HG02763 (cell line): Measurements from ENCODE around the gene NHERF2.

ENCODE experiments used
- ATAC-seq: cut with Tn5 transposase; IDR thresholded peaks from one replicate; pipeline ENCODE4 v1.9.1; 2021; ENCODE audit warnings: mild to moderate bottlenecking, moderate library complexity; ENCODE audit not compliant: unreplicated experiment

Gene NHERF2

GRCh38 chr16:2078691-2079090 is 52.0 kb downstream of the NHERF2 start:
- no peak for ATAC-seq

- no peak for ATAC-seq
Measured at GRCh38 chr16:2079311-2079800, 52.7 kb downstream of the NHERF2 start.

- no peak for ATAC-seq
Measured at GRCh38 chr16:2079991-2080390, 53.3 kb downstream of the NHERF2 start.

- ATAC-seq, result no peak
Measured at GRCh38 chr16:2081201-2082084, 54.7 kb downstream of the NHERF2 start.

GRCh38 chr16:2082171-2082982 is 55.7 kb downstream of the NHERF2 start:
- ATAC-seq, result no peak

- no peak for ATAC-seq
Measured at GRCh38 chr16:2082983-2083364, 56.3 kb downstream of the NHERF2 start.

GRCh38 chr16:2083409-2083808 is 56.7 kb downstream of the NHERF2 start:
- ATAC-seq, result no peak

- ATAC-seq, result no peak
Measured at GRCh38 chr16:2083876-2084780, 57.4 kb downstream of the NHERF2 start.

- ATAC-seq, result no peak
Measured at GRCh38 chr16:2084895-2085625, 58.4 kb downstream of the NHERF2 start.

- no peak for ATAC-seq
Measured at GRCh38 chr16:2085669-2086068, 59.0 kb downstream of the NHERF2 start.

GRCh38 chr16:2086106-2086742 is 59.5 kb downstream of the NHERF2 start:
- no peak for ATAC-seq

- no peak for ATAC-seq
Measured at GRCh38 chr16:2086812-2087747, 60.4 kb downstream of the NHERF2 start.

GRCh38 chr16:2087748-2088631 is 61.3 kb downstream of the NHERF2 start:
- no peak for ATAC-seq
